ENCODE data around the gene UBR4. TPM values are rescaled to one million over a fixed set of nuclear protein-coding genes. Genes with fewer than 3 reads are reported as not detected.

The UBR4 gene
- total RNA-seq, 1 experiment from 2014 or later: 107 TPM

- ChIA-PET POLR2A (no interaction called here), RAD21 (ENCODE audit: low non-redundant PET in 1 of 2, low total read pairs in 2 of 2, uncharacterized antibody in 2 of 2, unreplicated experiment in 2 of 2) (no interaction called here), CTCF (no interaction called here)
- Histone ChIP-seq H3K9me3 (ENCODE audit: control insufficient read depth in 1 of 2, insufficient read depth in 1 of 2, low read depth in 1 of 2, low read length in 2 of 2) (no peaks in the 10 kb centered on the region), H3K4me1 (ENCODE audit: control insufficient read depth in 1 of 2, insufficient read depth in 2 of 2, low read length in 2 of 2) (no peaks in the 10 kb centered on the region), H4K20me1 (ENCODE audit: insufficient read depth) (no peaks in the 10 kb centered on the region; the same call in 1 of the 2 replicates), H3K36me3 (ENCODE audit: control insufficient read depth in 1 of 2, insufficient read depth in 2 of 2, low read length in 2 of 2) (peaks cover 68% of the 10 kb centered on the region in 2 experiments), H3K9ac (ENCODE audit: low read length) (no peak overlapping the region), H3K27ac (ENCODE audit: low read depth, low read length) (no peak overlapping the region), H3K9me2 (ENCODE audit: insufficient read depth) (no peaks in the 10 kb centered on the region), H3K79me2 (ENCODE audit: insufficient read depth, low read length) (peaks cover 5% of the 10 kb centered on the region), H3K27me3 (ENCODE audit: insufficient read depth, low read length) (no peaks in the 10 kb centered on the region), H3K4me3 (replicated peaks in 1 of 2; ENCODE audit: low read depth in 1 of 2, low read length in 2 of 2) (no peak overlapping the region), H2AFZ (ENCODE audit: low read depth, low read length, poor library complexity, severe bottlenecking) (no peak overlapping the region), H3K4me2 (ENCODE audit: low read length) (no peak overlapping the region)
- no peak for DNase-seq (ENCODE audit: low read depth, low spot score)
- no TSS peak for BruUV-seq (replicated peaks)
- intact Hi-C loops (cut with micrococcal nuclease): no loop called here
- TF ChIP-seq SIN3A (IDR thresholded peaks at IDR 0.05; ENCODE audit: low read depth): no peak
- TF ChIP-seq MAX (IDR thresholded peaks at IDR 0.05): no peak
- TF ChIP-seq, protein P1, sequence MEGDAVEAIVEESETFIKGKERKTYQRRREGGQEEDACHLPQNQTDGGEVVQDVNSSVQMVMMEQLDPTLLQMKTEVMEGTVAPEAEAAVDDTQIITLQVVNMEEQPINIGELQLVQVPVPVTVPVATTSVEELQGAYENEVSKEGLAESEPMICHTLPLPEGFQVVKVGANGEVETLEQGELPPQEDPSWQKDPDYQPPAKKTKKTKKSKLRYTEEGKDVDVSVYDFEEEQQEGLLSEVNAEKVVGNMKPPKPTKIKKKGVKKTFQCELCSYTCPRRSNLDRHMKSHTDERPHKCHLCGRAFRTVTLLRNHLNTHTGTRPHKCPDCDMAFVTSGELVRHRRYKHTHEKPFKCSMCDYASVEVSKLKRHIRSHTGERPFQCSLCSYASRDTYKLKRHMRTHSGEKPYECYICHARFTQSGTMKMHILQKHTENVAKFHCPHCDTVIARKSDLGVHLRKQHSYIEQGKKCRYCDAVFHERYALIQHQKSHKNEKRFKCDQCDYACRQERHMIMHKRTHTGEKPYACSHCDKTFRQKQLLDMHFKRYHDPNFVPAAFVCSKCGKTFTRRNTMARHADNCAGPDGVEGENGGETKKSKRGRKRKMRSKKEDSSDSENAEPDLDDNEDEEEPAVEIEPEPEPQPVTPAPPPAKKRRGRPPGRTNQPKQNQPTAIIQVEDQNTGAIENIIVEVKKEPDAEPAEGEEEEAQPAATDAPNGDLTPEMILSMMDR (IDR thresholded peaks at IDR 0.05 in 2 of 3, conservative IDR thresholded peaks at IDR 0.05 in 1 of 3; ENCODE audit: borderline replicate concordance in 1 of 3, insufficient read depth in 1 of 3, low read depth in 2 of 3, low read length in 2 of 3): no peak
- TF ChIP-seq ZBTB33 (IDR thresholded peaks at IDR 0.05; ENCODE audit: extremely low read depth, insufficient replicate concordance, low read length): no peak
- no peak for TF ChIP-seq POLR2A (IDR thresholded peaks at IDR 0.05; ENCODE audit: borderline replicate concordance, extremely low read depth, insufficient read depth, insufficient read length)
- no peak for TF ChIP-seq POLR2AphosphoS5 (IDR thresholded peaks at IDR 0.05; ENCODE audit: low read depth, low read length)
- no peak for TF ChIP-seq REST (IDR thresholded peaks at IDR 0.05; ENCODE audit: low read depth)
- TF ChIP-seq ZFX (IDR thresholded peaks at IDR 0.05): no peak
- no peak for TF ChIP-seq YY1 (IDR thresholded peaks at IDR 0.05; ENCODE audit: extremely low read depth, insufficient replicate concordance, low read depth, low read length)
- TF ChIP-seq CEBPB (IDR thresholded peaks at IDR 0.05; ENCODE audit: low read depth): no peak
- ATAC-seq: no peak
Measured at GRCh38 chr1:19138331-19138730, 71.7 kb downstream of the UBR4 start.

Measured in HCT116 (cell line).